HTR-8/SVneo (cell line): ENCODE data around the gene DOLPP1.
"Not testable (repeated sequence)": the region's sequence is repeated elsewhere in the genome, so short reads cannot be mapped to it uniquely, and the experiment has no call there.

Experiments used
- DNase-seq: peaks from one replicate; pipeline ENCODE4 v3.0.0; 2011; ENCODE audit warnings: low spot score, mixed read lengths; ENCODE audit not compliant: insufficient read length
- FAIRE-seq: peaks from 2 replicates; lab custom pipeline; 2011; peaks lifted over from hg19 to GRCh38; lab: Jason Lieb, UNC

The DOLPP1 gene

DNA sequence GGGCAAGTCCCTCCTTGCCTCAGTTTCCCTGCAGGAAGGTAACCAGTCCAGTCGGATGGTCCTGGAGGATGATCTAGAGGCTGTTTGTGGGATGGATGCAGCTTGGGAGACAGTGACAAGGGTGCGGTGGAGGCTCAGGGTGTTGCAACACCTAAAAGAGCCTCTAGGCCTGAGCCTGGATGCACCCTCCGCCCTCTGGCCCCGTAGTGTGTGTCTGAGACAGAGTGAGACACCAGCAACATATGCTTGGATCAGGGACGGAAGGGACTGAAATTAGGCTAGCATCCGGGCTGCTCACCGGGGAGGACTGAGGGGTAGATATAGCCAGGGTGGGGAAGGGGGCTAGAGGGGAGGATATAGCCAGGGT lies 28.6 kb downstream of the DOLPP1 start:
- DNase-seq = no peak
- FAIRE-seq = no peak

GRCh38 chr9:129109952-129110739 lies 29.2 kb downstream of the DOLPP1 start:
- no peak for FAIRE-seq
- peak; percentile 17 for DNase-seq

DNA sequence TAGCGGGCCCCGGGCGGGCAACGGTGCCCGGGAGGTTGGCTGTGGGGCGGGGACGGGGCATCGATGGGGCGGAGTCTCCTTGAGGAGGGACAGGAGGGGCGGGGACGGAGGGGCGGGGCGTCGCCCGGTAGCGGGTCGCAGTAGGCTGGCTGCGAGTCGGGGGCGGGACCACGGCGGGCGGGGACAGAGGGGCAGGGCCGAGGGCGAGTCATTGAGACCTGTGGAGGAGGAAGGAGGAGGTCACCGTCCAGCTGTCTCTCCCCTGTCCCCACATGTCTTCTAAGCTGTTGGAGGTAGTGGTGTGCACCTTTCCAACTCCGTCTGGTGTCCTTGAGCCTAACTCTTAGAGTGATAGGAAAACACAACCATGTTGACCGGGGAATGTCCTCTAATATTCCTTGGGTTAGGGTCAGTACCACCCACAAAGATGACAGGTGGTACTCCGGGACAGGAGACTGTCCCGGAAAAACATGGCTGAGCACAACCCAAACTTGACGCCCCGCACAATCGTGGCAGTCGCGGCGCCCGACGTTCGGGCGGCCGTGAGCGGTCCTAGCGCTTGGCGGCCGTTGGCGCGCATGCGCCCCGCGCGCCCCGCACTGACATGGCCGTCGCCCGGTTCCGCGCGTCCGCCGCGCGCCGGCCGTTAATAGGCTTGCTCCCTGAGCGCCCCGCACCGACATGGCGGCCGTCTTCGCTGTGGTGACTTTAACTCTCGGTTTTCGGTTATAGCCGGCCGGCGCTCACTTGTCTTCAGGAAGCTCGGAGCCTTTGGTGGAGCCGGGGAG lies 30.0 kb downstream of the DOLPP1 start, which contains the start of the genes CRAT and PTPA:
Gene CRAT, minus strand, starts transcription at position 54 of the 788 bp plus-strand sequence. CDS start 284 bp downstream, outside the sequence.
Gene PTPA, plus strand, starts transcription at position 676 of the 788 bp plus-strand sequence. CDS start 186 bp downstream, outside the sequence.
- peak; percentile 93 for DNase-seq
- no peak for FAIRE-seq

GRCh38 chr9:129111528-129112151 lies 30.7 kb downstream of the DOLPP1 start:
- DNase-seq (peak; percentile 36), FAIRE-seq (no peak)

DNA sequence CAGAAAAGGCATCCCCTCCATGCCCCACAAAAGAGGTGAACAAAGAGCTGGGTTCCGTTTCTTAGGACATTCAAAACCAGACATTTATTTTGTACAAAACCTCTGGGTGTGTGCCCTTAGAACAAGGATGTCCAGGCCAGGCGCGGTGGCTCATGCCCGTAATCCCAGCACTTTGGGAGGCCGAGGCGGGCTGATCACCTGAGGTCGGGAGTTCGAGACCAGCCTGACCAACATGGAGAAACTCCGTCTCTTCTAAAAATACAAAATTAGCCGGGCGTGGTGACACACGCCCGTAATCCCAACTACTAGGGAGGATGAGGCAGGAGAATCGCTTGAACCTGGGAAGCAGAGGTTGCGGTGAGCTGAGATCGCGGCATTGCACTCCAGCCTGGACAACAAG lies 31.6 kb downstream of the DOLPP1 start:
- not testable (repeated sequence) for FAIRE-seq, DNase-seq

DNA sequence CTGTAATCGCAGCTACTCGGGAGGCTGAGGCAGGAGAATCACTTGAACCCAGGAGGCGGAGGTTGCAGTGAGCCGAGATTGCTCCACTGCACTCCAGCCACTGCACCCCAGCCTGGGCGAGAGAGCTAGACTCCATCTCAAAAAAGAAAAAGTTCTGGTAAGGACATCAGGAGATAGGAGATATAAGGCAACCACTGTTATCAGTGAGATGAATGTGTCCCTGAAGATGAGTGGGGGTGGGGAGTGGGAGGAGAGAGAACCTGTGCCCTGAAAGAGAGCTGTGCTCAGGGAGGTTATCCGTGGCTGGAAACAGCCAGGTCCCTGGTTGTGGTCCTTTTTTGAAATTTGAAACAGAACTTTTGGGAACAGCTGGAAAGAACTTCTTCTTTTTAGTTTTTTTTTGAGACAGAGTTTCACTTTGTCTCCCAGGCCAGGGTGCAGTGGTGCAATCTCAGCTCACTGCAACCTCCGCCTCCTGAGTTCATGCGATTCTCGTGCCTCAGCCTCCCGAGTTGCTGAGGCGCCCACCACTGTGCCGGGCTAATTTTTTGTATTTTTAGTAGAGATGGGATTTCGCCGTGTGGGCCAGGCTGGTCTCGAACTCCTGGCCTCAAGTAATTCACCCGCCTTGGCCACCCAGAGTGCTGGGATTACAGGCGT lies 32.9 kb downstream of the DOLPP1 start:
- DNase-seq (no peak), FAIRE-seq (no peak)

GRCh38 chr9:129118799-129119198 lies 37.9 kb downstream of the DOLPP1 start:
- DNase-seq (no peak), FAIRE-seq (no peak)

DNA sequence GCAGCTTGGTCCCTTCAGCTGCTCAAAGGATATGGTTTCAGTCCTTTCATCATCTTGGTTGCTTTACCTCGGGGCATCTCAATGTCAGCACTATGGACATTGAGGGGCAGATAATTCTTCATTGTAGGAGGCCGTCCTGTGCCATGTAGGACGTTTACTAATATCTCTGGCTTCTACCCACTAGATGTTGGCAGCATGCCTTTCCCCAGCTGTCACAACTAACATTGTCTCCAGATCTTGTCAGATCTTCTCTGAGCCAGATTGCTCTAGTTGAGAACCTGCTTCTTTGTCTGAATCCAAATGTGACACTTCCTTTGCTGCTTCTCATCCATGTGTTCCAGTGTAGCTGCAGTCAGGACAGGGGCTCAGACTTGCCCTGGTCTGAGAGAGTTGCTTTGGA lies 40.6 kb downstream of the DOLPP1 start:
- DNase-seq (no peak), FAIRE-seq (no peak)

GRCh38 chr9:129122133-129122532 lies 41.2 kb downstream of the DOLPP1 start:
- no peak for DNase-seq
- no peak for FAIRE-seq

DNA sequence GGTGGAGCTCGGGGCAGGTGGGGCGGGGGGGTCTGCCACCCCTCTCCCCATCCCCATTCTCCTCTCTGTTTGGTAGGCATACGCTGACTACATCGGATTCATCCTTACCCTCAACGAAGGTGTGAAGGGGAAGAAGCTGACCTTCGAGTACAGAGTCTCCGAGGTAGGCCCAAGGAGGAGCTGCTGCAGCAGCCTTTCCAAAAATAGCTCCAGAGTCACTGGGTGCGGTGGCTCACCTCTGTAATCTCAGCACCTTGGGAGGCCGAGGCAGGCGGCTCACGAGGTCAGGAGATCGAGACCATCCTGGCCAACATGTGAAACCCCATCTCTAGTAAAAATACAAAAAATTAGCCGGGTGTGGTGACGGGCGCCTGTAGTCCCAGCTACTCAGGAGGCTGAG lies 42.1 kb downstream of the DOLPP1 start:
- FAIRE-seq, DNase-seq: not testable (repeated sequence)

DNA sequence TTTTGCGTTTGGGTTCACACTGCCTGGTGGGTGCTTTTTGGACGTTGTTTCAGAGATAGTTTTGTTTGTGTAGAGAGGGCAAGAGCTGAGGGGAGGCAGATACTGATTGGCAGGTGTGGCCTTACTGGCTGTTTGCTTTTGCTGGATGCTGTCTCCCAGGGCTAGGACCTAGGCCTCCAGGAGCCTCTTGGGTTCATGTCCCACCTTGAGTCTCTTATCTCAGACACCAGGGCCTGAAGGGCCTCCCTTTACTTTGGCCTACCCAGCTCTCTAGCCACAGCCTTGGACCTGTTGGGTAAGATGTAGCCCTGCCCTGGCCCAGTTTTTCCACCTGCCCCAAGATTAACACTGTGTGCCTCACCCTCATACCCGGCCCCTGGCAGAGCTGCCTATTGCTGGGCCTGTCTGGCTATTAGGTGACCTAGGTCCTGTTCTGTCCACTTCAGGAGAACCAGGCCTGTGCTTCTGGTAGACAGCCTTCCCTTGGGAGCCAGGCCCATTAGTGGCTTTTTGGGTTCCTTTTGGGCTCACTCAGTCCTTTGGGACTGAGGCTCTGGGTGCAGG lies 43.7 kb downstream of the DOLPP1 start:
- FAIRE-seq (no peak), DNase-seq (no peak)

DNA sequence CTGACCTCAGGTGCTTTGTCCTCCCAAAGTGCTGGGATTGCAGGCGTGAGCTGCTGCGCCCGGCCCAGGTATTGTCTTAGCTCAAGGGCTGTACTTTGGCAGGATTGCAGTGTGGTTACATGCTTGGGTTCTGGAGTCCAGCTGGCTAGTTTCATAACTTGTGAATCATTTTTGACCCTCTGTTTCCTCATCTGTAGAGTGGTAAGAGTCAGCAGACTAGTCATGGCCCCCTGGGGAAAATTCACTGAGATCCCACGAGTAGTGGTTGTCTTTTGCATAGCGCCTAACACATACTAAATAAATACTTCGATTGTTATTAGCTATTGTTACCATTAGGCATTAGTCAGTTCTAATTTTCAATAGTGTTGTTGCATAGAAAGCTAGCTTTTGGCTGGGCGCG lies 44.6 kb downstream of the DOLPP1 start:
- DNase-seq = no peak
- no peak for FAIRE-seq

DNA sequence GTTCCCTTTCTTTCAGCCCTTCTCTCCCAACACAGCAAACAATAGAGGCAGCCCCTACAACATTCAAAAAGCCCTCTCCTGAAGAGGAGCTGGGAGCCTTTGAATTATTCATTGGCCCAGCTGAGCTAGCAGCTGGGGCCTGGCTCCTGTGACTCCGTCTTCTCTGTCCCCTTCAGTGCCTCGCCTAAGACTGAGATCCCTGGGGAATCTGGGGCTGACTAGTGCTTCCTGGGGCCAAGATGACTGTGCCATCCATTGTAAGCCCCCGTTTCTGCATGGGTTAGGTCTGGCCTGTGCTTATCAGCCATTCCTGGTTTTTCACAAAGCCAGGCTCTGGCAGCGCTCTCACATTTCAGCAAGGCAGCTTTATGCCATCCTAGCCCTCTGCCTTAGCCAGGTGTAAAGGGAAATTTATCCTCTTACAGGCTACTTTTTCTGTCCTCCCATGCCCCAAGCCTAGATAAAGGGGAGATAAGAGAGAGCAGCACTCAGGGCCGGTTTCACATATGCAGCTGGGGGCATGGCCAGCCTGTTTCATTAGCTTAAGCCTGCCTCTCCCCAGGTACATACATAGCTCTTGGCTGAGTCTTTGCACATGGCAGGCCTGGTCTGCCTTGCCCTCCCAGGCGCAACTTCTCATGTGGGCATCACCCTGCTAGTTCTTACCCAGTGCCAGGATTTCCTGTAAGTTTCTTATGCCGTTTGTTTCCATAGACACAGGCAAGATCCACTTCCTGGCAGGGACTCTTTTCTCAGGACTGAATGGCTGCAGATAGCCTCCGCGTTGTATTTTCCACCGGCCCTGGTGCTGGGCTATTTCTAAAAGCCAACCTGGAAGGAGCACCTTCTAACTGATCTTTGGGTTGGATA lies 46.1 kb downstream of the DOLPP1 start:
- DNase-seq = no peak
- FAIRE-seq = no peak

GRCh38 chr9:129128689-129129088 lies 47.8 kb downstream of the DOLPP1 start:
- no peak for DNase-seq

DNA sequence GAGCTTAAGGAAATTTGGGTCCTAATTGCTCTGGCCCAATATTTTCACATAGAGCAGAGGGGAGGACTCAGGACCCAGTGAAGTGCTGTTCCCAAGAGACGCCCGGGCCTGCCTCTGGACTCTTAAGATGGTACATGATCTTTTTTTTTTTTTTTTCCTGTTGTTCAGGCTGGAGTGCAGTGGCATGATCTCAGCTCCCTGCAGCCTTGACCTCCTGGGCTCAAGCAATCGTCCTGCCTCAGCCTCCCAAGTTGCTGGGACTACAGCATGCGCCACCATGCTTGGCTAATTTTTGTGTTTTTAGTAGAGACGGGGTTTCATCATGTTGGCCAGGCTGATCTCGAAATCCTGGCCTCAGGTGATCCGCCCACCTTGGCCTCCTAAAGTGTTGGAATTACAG lies 49.4 kb downstream of the DOLPP1 start:
- not testable (repeated sequence) for FAIRE-seq, DNase-seq

More at GRCh38 chr9:129128689-129129088, 47.8 kb downstream of the DOLPP1 start:
- FAIRE-seq = no peak

DNA sequence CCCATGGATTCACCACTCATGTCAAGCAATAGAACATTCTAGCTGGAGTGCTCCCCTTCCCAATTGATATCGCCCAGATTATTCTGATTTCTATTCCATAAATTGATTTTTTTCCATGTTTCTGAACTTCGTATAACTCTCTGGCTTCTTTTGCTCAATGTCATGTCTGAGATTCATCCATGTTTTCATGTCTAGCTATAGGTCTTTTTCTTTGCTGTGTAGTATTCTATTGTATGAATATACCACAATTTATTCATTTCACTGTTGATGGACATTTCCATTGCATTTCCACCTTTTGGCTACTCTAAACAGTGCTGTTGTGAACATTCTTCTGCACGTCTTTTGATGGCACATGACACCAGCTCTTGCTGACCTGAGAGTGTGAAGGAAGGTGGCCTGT lies 49.9 kb downstream of the DOLPP1 start:
- no peak for FAIRE-seq

DNA sequence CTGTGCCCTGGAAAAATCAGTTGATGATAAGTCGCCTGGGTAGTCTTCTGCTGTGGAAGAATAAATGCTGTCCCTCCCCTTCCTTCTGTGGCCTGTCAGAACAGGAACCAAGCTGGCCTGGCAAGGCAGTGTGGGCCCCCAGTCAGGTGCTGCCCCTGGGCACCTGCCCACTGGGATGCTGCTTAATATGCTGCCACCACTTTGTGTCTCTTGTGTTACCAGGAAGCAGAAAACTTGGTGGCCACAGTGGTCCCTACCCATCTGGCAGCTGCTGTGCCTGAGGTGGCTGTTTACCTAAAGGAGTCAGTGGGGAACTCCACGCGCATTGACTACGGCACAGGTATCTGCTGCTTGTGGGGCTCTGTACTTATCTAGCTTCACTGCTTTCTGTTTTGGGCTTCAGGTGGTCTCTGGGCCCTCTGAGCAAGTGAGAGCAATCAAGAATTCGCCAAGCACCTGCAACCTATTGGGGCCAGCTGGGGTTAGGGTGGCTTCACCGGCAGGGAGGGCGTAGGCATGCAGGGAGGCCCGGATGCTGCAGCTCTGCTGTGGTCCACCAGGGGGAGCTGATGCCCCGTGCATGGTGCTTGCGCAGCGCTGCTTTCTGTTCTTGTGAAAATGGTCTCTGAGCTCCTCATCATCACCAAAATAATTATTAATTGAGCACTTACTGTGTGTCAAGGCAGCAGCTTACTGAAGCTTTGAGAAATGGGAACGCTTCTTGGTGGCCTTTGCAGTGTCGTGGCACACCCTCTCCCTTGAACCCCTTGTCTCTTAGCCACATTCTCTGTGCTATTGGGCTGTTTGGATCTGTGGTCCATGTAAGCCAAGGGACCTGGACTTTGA lies 50.6 kb downstream of the DOLPP1 start:
- peak; percentile 76 for DNase-seq
- FAIRE-seq = no peak

More for the DNA sequence above, 49.9 kb downstream of the DOLPP1 start:
- no peak for DNase-seq

DNA sequence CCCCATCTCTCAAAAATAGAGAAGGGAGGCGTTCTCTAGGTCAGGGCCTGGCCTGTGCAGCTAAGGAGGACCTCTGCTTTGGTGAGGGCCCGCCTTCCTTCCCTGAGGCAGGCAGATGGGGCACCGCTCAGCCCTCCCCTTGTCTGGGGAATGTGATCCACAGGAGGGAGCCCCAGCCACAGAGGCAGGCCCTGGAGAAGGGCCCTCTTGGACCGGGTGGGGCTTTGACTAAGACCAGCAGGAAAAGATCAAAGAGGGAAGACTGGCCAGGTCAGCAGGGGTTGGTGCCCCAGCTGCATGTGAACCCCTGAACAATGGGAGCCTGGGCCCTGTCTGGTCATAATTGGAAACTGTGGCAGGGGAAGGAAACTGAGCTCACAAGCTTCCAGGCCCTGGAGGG lies 52.2 kb downstream of the DOLPP1 start:
- no peak for FAIRE-seq
- DNase-seq = no peak
